Fibroblast of lung (primary cell): ENCODE measurements around the gene THRB. TPM values are rescaled to one million over a fixed set of nuclear protein-coding genes. Genes with fewer than 3 reads are reported as not detected.

ENCODE experiments used
- DNase-seq, 2 donors: peaks; one replicate each; pipeline versions ENCODE4 v3.0.0 to v3.0.0-alpha.2; 2010; ENCODE audit warnings: low read depth in 2 of 2
- H2AFZ ChIP-seq: 2 replicates; pipeline ENCODE4 v1.5.1; 2012; ENCODE audit warnings: low read length, control low read depth, inconsistent platforms
- H3K27ac ChIP-seq: 2 replicates; pipeline ENCODE4 v1.5.1; 2011; ENCODE audit warnings: low read length, control low read depth; ENCODE audit not compliant: insufficient read depth
- H3K27me3 ChIP-seq: 2 replicates; pipeline ENCODE4 v1.5.1; 2011; ENCODE audit warnings: mild to moderate bottlenecking, low read length; ENCODE audit not compliant: control insufficient read depth, insufficient read depth
- H3K36me3 ChIP-seq: 2 replicates; pipeline ENCODE4 v1.5.1; 2011; ENCODE audit warnings: low read length; ENCODE audit not compliant: control insufficient read depth, insufficient read depth
- H3K4me1 ChIP-seq: 2 replicates; pipeline ENCODE4 v1.5.1; 2011; ENCODE audit warnings: low read length; ENCODE audit not compliant: control insufficient read depth, insufficient read depth; ENCODE audit errors: extremely low read depth
- H3K4me2 ChIP-seq: 2 replicates; pipeline ENCODE4 v1.5.1; 2011; ENCODE audit warnings: low read length, control low read depth; ENCODE audit not compliant: insufficient read depth; ENCODE audit errors: extremely low read depth
- H3K4me3 ChIP-seq, 4 experiments: fragments of 200-600 bp in 1 of 4; sonication (generic) in 1 of 4; replicated peaks in 1 of 4; 2 replicates each; pipeline ENCODE4 v1.5.1; 2011 to 2016; ENCODE audit warnings: low read length in 4 of 4, low read depth in 3 of 4, mild to moderate bottlenecking in 3 of 4, control low read depth in 2 of 4, inconsistent platforms in 1 of 4, mixed read lengths in 1 of 4; ENCODE audit not compliant: insufficient read depth in 1 of 4; ENCODE audit errors: control extremely low read depth in 1 of 4
- H3K79me2 ChIP-seq: 2 replicates; pipeline ENCODE4 v1.5.1; 2012; ENCODE audit warnings: mild to moderate bottlenecking, low read length, inconsistent platforms; ENCODE audit not compliant: control insufficient read depth, insufficient read depth
- H3K9ac ChIP-seq: 2 replicates; pipeline ENCODE4 v1.5.1; 2011; ENCODE audit warnings: mild to moderate bottlenecking, low read length, control low read depth; ENCODE audit not compliant: insufficient read depth
- H3K9me3 ChIP-seq: 2 replicates; pipeline ENCODE4 v1.5.1; 2012; ENCODE audit warnings: low read depth, low read length; ENCODE audit not compliant: control insufficient read depth, insufficient read depth
- H4K20me1 ChIP-seq: 2 replicates; pipeline ENCODE4 v1.5.1; 2011; ENCODE audit warnings: low read length; ENCODE audit not compliant: control insufficient read depth, insufficient read depth; ENCODE audit errors: extremely low read depth
- EZH2 ChIP-seq: IDR thresholded peaks from 2 replicates; pipeline ENCODE4 v1.5.1; 2012; ENCODE audit warnings: low read length, control low read depth, mild to moderate bottlenecking; ENCODE audit errors: missing control alignments
- polyA plus RNA-seq, 2 donors: library from polyadenylated mRNA; depleted of rRNA in 1 of 2; stranded (reverse) in 1 of 2; unstranded in 1 of 2; fragments of >200 nt; gene quantifications; 2 replicates each; pipeline ENCODE4 v1.2.1, GENCODE V29; 2011 to 2012; ENCODE audit warnings: missing spikeins in 1 of 2
- total RNA-seq: library from RNA; depleted of rRNA; stranded (reverse); fragments of >200 nt; gene quantifications from 2 replicates; pipeline ENCODE4 v1.2.1, GENCODE V29; 2014
- TF ChIP-seq, protein P1 (sequence below), 2 donors: IDR thresholded peaks in 1 of 2; conservative IDR thresholded peaks in 1 of 2; 1 replicate in 1 of 2; 2 replicates in 1 of 2; pipeline ENCODE4 v1.5.1; 2011 to 2012; ENCODE audit warnings: low read length in 2 of 2, control low read depth in 1 of 2, inconsistent platforms in 1 of 2, low read depth in 1 of 2, mild to moderate bottlenecking in 1 of 2

Gene THRB
- total and polyA plus RNA-seq, 2 donors (not counting 1 experiment from before 2014, with no cell fraction given): 4.2 to 7.4 TPM

DNA sequence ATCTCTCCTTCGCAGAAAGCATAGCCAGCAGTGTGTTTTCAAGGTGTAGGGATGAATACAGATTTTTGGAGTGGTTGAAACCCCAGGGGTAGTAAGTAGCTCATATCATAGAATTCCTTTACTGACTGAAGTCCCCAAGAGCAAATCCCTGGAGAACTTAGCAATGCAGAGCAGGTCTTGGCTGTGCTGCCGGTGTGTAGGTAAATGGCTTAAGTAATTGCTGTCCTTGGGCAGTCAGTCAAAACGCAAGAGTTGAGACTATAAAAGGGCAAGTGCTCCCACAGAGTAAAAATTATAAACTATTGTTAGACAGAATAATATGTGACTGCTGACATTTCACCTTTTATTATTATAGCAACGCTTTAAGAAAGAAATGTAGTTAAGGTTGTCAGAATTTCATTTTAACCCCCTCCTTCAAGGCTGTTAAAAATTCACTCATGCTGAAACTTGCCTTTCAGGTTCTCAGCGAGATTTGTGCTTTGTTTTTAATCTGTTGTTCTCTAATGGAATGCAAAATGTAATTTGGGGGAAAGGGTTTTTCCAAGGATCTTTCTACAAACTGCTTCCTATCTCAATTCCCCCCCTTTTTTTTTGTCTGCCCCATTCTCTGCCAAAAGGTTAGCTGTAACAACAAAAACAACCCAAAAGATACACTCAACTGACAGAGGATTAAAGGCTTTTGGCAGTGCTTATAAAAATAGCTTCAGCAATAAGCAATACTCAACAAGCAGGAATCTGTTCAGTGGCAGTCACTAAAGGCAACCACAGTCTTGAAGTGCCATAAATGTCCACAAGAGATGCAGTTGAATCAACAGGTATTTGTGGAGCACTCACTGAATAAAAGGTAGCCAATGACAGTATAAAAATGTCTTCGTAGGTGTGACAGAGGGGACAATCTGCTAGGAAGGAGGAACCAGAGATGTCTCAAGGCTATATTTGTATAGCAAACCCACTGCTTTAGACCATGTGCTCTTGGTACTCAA lies 105.3 kb downstream of the THRB start:
- Histone ChIP-seq H4K20me1 (no peaks in the 10 kb centered on the region), H3K36me3 (no peaks in the 10 kb centered on the region), H3K9ac (no peak overlapping the region), H3K4me2 (no peak overlapping the region), H3K9me3 (no peaks in the 10 kb centered on the region), H3K4me3 (no peak overlapping the region), H3K27ac (no peak overlapping the region), H2AFZ (no peak overlapping the region), H3K4me1 (no peaks in the 10 kb centered on the region), H3K79me2 (no peaks in the 10 kb centered on the region), H3K27me3 (no peaks in the 10 kb centered on the region)
- TF ChIP-seq EZH2: no peak
- TF ChIP-seq, protein P1, sequence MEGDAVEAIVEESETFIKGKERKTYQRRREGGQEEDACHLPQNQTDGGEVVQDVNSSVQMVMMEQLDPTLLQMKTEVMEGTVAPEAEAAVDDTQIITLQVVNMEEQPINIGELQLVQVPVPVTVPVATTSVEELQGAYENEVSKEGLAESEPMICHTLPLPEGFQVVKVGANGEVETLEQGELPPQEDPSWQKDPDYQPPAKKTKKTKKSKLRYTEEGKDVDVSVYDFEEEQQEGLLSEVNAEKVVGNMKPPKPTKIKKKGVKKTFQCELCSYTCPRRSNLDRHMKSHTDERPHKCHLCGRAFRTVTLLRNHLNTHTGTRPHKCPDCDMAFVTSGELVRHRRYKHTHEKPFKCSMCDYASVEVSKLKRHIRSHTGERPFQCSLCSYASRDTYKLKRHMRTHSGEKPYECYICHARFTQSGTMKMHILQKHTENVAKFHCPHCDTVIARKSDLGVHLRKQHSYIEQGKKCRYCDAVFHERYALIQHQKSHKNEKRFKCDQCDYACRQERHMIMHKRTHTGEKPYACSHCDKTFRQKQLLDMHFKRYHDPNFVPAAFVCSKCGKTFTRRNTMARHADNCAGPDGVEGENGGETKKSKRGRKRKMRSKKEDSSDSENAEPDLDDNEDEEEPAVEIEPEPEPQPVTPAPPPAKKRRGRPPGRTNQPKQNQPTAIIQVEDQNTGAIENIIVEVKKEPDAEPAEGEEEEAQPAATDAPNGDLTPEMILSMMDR (conservative IDR thresholded peaks at IDR 0.05 in 1 of 2, IDR thresholded peaks at IDR 0.05 in 1 of 2; ENCODE audit: low read depth in 1 of 2, low read length in 2 of 2): no peak
- DNase-seq: no peak

DNA sequence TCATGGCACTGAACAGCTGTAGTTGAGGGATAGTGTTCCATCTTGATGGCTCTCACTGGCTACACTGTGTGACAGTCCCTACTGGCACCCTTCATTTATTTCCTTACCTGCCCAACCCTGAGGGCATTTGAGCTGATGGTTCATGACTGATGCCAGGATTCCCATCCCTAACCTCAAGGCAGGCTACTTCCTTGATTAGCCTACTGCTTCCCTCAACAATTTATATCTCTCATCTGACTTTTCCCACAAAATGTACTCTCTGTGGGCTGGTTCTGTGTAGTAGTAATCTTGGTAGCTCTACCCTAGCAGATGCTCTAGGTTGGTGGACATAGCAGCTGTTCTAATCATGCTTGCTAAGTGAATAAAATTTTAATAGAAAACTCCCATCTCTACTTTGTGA lies 106.0 kb downstream of the THRB start:
- TF ChIP-seq, protein P1 (conservative IDR thresholded peaks at IDR 0.05 in 1 of 2, IDR thresholded peaks at IDR 0.05 in 1 of 2; ENCODE audit: low read depth in 1 of 2, low read length in 2 of 2): no peak
- no peak for TF ChIP-seq EZH2
- Histone ChIP-seq H3K27me3 (no peaks in the 10 kb centered on the region), H3K79me2 (no peaks in the 10 kb centered on the region), H4K20me1 (no peaks in the 10 kb centered on the region), H3K4me1 (no peaks in the 10 kb centered on the region), H3K27ac (no peak overlapping the region), H3K9me3 (no peaks in the 10 kb centered on the region), H3K4me3 (no peak overlapping the region), H3K36me3 (no peaks in the 10 kb centered on the region), H3K9ac (no peak overlapping the region), H2AFZ (no peak overlapping the region), H3K4me2 (no peak overlapping the region)
- no peak for DNase-seq

DNA sequence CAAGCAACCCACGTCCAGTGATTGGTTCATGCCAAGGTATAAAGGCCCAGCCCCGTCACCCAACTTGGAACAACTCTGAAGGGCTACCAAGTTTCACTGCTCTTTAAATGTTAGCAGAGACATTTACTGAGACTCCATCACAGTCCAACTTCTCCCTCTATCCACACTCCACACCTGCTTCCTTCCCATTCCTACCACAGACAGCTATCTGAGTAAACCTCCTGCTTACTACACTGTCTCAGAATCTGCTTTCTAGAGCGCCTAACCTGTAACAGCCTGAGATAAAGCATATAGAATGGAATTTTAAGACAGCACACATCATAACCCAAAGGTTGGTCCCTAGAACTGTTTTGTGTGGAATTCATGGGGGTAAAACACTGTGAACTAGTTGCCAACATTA lies 106.5 kb downstream of the THRB start:
- no peak overlapping the region for H3K27ac ChIP-seq
- no peak overlapping the region for H3K4me2 ChIP-seq

More for the DNA sequence above, 106.5 kb downstream of the THRB start:
- no peaks in the 10 kb centered on the region for H3K79me2 ChIP-seq
- H4K20me1 ChIP-seq: no peaks in the 10 kb centered on the region
- no peak overlapping the region for H2AFZ ChIP-seq
- no peaks in the 10 kb centered on the region for H3K4me1 ChIP-seq
- H3K9me3 ChIP-seq: no peaks in the 10 kb centered on the region
- no peak overlapping the region for H3K9ac ChIP-seq
- DNase-seq: no peak
- no peak for TF ChIP-seq EZH2
- TF ChIP-seq, protein P1 (conservative IDR thresholded peaks at IDR 0.05 in 1 of 2, IDR thresholded peaks at IDR 0.05 in 1 of 2; ENCODE audit: low read depth in 1 of 2, low read length in 2 of 2): no peak
- no peaks in the 10 kb centered on the region for H3K27me3 ChIP-seq
- no peak overlapping the region for H3K4me3 ChIP-seq
- no peaks in the 10 kb centered on the region for H3K36me3 ChIP-seq
